Neural cell (in vitro differentiated cells): Measurements from ENCODE around the gene RYR3. TPM values are rescaled to one million over a fixed set of nuclear protein-coding genes. Genes with fewer than 3 reads are reported as not detected.

Experiments
- H2AFZ ChIP-seq: fragments of 200-600, 300-800 bp; sonication (generic), shearing (Covaris generic); 2 replicates; pipeline ENCODE4 v1.6.0; 2014; ENCODE audit warnings: low read depth, mild to moderate bottlenecking, antibody characterized with exemption, low read length, moderate library complexity
- H3F3A ChIP-seq: fragments of 200-600 bp; shearing (Covaris generic); 2 replicates; pipeline ENCODE4 v1.6.1; 2016; ENCODE audit warnings: mild to moderate bottlenecking, moderate library complexity, mixed read lengths, antibody characterized with exemption, low read length; ENCODE audit not compliant: insufficient read depth, poor library complexity, severe bottlenecking
- H3K27ac ChIP-seq: fragments of 200-600, 300-800 bp; sonication (generic), shearing (Covaris generic); 2 replicates; pipeline ENCODE4 v1.5.1; 2014; ENCODE audit warnings: mild to moderate bottlenecking, low read length, moderate library complexity
- H3K27me3 ChIP-seq: fragments of 300-800, 200-600 bp; sonication (generic), shearing (Covaris generic); 2 replicates; pipeline ENCODE4 v1.6.0; 2014; ENCODE audit warnings: mild to moderate bottlenecking, low read depth, low read length, moderate library complexity; ENCODE audit not compliant: insufficient read depth
- H3K36me3 ChIP-seq: fragments of 300-800, 200-600 bp; sonication (generic), shearing (Covaris generic); 2 replicates; pipeline ENCODE4 v1.5.1; 2014; ENCODE audit warnings: mild to moderate bottlenecking, antibody characterized with exemption, low read length, moderate library complexity; ENCODE audit not compliant: insufficient read depth
- H3K4me2 ChIP-seq: fragments of 300-800, 200-600 bp; sonication (generic), shearing (Covaris generic); 2 replicates; pipeline ENCODE4 v1.6.0; 2014; ENCODE audit warnings: mild to moderate bottlenecking, low read length
- H3K4me3 ChIP-seq: fragments of 300-800, 200-600 bp; sonication (generic), shearing (Covaris generic); 2 replicates; pipeline ENCODE4 v1.5.1; 2014; ENCODE audit warnings: mild to moderate bottlenecking, low read length, moderate library complexity
- H3K79me2 ChIP-seq: fragments of 200-600 bp; shearing (Covaris generic); replicated peaks from 2 replicates; pipeline ENCODE4 v1.6.0; 2014; ENCODE audit warnings: mild to moderate bottlenecking, low read length, moderate library complexity; ENCODE audit not compliant: insufficient read depth
- H3K9ac ChIP-seq: fragments of 300-800, 200-600 bp; sonication (generic), shearing (Covaris generic); 2 replicates; pipeline ENCODE4 v1.6.1; 2016; ENCODE audit warnings: mild to moderate bottlenecking, low read length, mixed read lengths
- H3K9me2 ChIP-seq: fragments of 200-600 bp; shearing (Covaris generic); 2 replicates; pipeline ENCODE4 v1.6.1; 2016; ENCODE audit warnings: mild to moderate bottlenecking, low read length, mixed read lengths; ENCODE audit not compliant: insufficient read depth
- H3K9me3 ChIP-seq: fragments of 200-600, 300-800 bp; sonication (generic), shearing (Covaris generic); 2 replicates; pipeline ENCODE4 v1.6.1; 2016; ENCODE audit warnings: mild to moderate bottlenecking, mixed run types, low read length, moderate library complexity, mixed read lengths
- H4K20me1 ChIP-seq: fragments of 200-600 bp; shearing (Covaris generic); 2 replicates; pipeline ENCODE4 v1.6.1; 2016; ENCODE audit warnings: mild to moderate bottlenecking, mixed run types; ENCODE audit not compliant: insufficient read depth
- CTCF ChIP-seq: fragments of 450-650 bp; IDR thresholded peaks from 2 replicates; pipeline ENCODE4 v1.5.1; 2014; ENCODE audit warnings: antibody characterized with exemption, mild to moderate bottlenecking, moderate library complexity; ENCODE audit not compliant: poor library complexity, severe bottlenecking
- EP300 ChIP-seq: fragments of 450-650 bp; conservative IDR thresholded peaks from 2 replicates; pipeline ENCODE4 v1.6.1; 2014; ENCODE audit warnings: antibody characterized with exemption, mild to moderate bottlenecking, moderate library complexity; ENCODE audit not compliant: poor library complexity, severe bottlenecking
- EZH2 ChIP-seq: fragments of 200-600, 300-800 bp; shearing (Covaris generic), sonication (generic); IDR thresholded peaks from 2 replicates; pipeline ENCODE4 v1.6.1; 2014; ENCODE audit warnings: antibody characterized with exemption, low read length, borderline replicate concordance, mild to moderate bottlenecking; ENCODE audit not compliant: insufficient read depth, poor library complexity, severe bottlenecking
- MXI1 ChIP-seq: fragments of 450-650 bp; conservative IDR thresholded peaks from 2 replicates; pipeline ENCODE4 v1.6.1; 2014; ENCODE audit warnings: antibody characterized with exemption, mild to moderate bottlenecking; ENCODE audit not compliant: poor library complexity, severe bottlenecking
- POLR2AphosphoS5 ChIP-seq: IDR thresholded peaks from 2 replicates; pipeline ENCODE4 v1.6.1; 2012
- RAD21 ChIP-seq: fragments of 450-650 bp; conservative IDR thresholded peaks from 2 replicates; pipeline ENCODE4 v1.6.1; 2014; ENCODE audit warnings: antibody characterized with exemption, mild to moderate bottlenecking, moderate library complexity
- REST ChIP-seq: IDR thresholded peaks from 2 replicates; pipeline ENCODE4 v1.6.1; 2012; ENCODE audit warnings: borderline replicate concordance
- SMC3 ChIP-seq: fragments of 450-650 bp; conservative IDR thresholded peaks from 2 replicates; pipeline ENCODE4 v1.6.1; 2014; ENCODE audit warnings: antibody characterized with exemption, mild to moderate bottlenecking, moderate library complexity; ENCODE audit not compliant: poor library complexity
- TAF1 ChIP-seq: IDR thresholded peaks from 2 replicates; pipeline ENCODE4 v1.6.1; 2012; ENCODE audit warnings: low read depth
- polyA plus RNA-seq: library from polyadenylated mRNA; depleted of rRNA; stranded (reverse); fragments of >200 nt; gene quantifications from 2 replicates; pipeline ENCODE4 v1.2.3, GENCODE V29; 2014

Gene RYR3
- polyA plus RNA-seq, 1 donor from 2014 or later = 12.6 TPM

- H3K27ac ChIP-seq = no peak overlapping the region
- no peaks in the 10 kb centered on the region for H3K27me3 ChIP-seq
- H3K4me2 ChIP-seq = no peak overlapping the region
- no peaks in the 10 kb centered on the region for H3F3A ChIP-seq
- TF ChIP-seq REST (no peak), CTCF (no peak), SMC3 (no peak), TAF1 (no peak), MXI1 (no peak), EZH2 (no peak), POLR2AphosphoS5 (no peak), RAD21 (no peak), EP300 (no peak)
- no peak overlapping the region for H2AFZ ChIP-seq
- no peaks in the 10 kb centered on the region for H3K9me3 ChIP-seq
- H4K20me1 ChIP-seq = no peaks in the 10 kb centered on the region
- no peak overlapping the region for H3K9ac ChIP-seq
- no peak overlapping the region for H3K4me3 ChIP-seq
- no peaks in the 10 kb centered on the region for H3K36me3 ChIP-seq
- no peaks in the 10 kb centered on the region for H3K79me2 ChIP-seq
- no peaks in the 10 kb centered on the region for H3K9me2 ChIP-seq
These were observed 472.2 kb downstream of the RYR3 start for GRCh38 chr15:33782966-33783365.

GRCh38 chr15:33785366-33785765, 474.6 kb downstream of the RYR3 start:
- Histone ChIP-seq H3K79me2 (no peaks in the 10 kb centered on the region), H3K9me3 (no peaks in the 10 kb centered on the region), H3F3A (no peaks in the 10 kb centered on the region), H2AFZ (no peak overlapping the region), H3K27ac (no peak overlapping the region), H3K27me3 (no peaks in the 10 kb centered on the region), H3K4me3 (no peak overlapping the region), H3K4me2 (no peak overlapping the region), H3K36me3 (no peaks in the 10 kb centered on the region), H4K20me1 (no peaks in the 10 kb centered on the region), H3K9ac (no peak overlapping the region), H3K9me2 (no peaks in the 10 kb centered on the region)
- no peak for TF ChIP-seq REST
- no peak for TF ChIP-seq EZH2
- no peak for TF ChIP-seq CTCF
- no peak for TF ChIP-seq POLR2AphosphoS5
- no peak for TF ChIP-seq TAF1
- no peak for TF ChIP-seq SMC3
- TF ChIP-seq RAD21 = no peak
- no peak for TF ChIP-seq EP300
- no peak for TF ChIP-seq MXI1
